Left forelimb (tissue), 1 donor: ENCODE results near the gene MUC4.
A peak's percentile ranks its signal among the peaks of the same experiment; 100 is the strongest.
"Not testable (repeated sequence)": the region's sequence is repeated elsewhere in the genome, so short reads cannot be mapped to it uniquely, and the experiment has no call there.

Experiments used
- DNase-seq: peaks from one replicate; pipeline ENCODE4 v3.0.0-alpha.2; 2018; ENCODE audit warnings: low spot score

The MUC4 gene

DNA sequence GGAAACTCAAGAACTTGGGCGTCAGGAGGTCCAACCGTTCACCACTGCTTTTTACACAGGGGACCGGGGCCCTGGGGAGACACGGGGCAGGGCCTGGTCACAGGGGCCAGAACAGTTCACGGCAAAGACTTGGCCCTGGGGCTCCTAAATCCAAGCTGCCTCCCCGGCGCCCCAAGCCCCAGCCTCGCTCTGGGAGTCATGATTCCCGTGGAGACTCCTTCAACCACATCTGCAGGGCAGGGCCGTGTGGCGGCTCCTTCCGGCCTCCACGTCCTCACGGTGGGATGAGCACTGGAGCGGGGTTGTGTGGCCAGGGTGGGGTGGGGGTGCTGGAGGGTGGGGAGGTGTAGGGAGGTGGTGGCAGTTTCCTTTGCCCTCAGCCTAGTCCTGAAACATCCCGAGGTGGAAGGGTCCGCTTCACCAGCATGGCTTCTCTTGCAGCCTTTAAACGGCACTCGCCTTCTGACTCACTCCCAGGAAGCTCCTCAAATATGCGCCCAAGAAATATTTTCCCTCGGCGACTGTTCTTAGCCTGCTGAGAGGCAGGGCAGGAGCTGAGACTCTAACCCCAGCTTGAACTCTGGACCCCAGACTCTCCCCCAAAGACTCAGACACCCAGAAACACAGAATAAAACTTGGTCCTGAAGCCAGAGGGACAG lies 1.8 kb downstream of the MUC4 start:
- peak; percentile 48 for DNase-seq

DNA sequence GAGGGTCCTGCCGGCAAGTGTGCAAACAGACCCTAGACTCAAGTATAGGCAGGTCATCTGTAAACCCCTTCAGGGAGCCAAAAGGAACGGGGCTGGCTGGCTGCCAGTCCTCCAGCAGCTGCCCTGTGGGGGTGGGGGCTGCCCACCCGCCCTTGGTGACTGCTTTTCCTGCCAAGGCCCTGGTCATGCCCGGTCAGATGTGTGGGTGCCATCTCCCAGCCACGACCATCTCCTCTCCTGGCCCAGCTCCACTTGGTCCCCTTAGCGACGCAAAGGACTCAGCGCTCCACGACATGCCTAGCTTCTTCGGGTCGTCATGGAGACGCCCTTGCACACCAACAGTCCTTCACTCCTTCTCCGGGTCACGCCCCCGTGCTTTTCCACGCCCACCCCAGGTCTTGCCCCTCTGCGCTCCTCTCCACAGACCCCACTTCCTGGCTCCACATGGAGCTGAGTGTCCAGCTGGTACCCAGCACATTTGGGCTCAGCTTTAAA lies 2.4 kb downstream of the MUC4 start:
- DNase-seq = no peak

DNA sequence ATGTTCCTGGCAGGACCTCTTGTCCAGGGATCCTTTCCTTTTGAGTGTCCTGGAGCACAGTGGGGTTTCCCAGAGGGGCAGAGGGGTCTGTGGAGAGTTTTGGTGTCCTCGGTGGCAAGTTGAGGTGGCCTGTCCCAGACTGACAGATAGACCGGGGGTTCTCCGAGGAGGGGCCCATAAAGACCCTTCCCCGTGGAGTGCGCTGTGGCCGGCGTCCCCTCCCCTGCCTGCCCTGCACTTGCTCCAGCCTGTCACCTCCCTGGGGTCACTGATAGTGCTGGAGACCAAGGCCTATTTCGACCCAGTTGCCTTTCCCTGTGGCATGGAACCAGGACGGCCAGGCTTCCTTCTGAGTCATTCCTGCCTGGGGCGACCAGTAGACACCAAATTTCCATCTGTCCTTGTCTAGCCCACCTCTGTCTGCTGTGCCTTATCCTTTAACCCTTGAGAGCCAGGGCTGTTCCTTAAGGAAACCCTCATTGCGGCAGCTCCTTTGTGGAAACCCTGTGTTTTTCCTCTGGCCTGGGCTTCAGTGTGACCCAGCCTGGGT lies 2.9 kb downstream of the MUC4 start:
- no peak for DNase-seq

DNA sequence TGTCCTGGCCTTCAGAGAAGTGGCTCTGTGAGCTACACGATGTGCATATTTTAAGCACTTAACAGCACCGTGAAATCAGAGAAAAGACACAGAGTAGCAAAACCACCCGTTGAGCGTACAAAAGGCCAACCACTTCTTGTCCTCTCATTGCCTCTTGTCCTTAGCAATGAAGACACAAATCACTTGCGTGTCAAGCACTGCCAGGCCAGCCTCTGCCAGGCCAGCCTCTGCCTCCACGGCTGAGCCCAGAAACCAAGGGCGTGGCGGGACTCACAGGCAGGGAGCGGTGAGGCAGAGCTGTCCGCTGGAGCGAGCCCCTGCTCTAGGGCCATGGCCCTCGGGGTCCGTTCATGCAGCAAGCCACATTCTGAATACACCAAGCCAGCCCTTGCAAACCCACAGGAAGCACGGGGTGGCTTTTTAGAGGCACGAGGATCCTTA lies 4.0 kb downstream of the MUC4 start:
- no peak for DNase-seq

DNA sequence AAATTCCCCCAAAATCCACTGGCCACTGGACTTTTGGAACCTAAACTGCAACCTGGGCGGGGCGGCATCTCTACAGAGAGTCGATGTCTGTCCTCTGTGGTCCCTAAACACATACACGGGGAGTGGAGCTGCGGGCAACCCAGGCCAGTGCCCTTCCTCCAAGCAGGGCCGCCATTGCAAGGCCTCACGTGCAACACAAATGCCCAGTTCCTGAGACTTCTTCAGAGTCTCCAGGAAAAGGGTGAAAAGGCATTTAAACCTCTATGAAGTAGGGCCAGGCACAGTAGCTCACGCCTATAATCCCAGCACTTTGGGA lies 4.9 kb downstream of the MUC4 start:
- no peak for DNase-seq

DNA sequence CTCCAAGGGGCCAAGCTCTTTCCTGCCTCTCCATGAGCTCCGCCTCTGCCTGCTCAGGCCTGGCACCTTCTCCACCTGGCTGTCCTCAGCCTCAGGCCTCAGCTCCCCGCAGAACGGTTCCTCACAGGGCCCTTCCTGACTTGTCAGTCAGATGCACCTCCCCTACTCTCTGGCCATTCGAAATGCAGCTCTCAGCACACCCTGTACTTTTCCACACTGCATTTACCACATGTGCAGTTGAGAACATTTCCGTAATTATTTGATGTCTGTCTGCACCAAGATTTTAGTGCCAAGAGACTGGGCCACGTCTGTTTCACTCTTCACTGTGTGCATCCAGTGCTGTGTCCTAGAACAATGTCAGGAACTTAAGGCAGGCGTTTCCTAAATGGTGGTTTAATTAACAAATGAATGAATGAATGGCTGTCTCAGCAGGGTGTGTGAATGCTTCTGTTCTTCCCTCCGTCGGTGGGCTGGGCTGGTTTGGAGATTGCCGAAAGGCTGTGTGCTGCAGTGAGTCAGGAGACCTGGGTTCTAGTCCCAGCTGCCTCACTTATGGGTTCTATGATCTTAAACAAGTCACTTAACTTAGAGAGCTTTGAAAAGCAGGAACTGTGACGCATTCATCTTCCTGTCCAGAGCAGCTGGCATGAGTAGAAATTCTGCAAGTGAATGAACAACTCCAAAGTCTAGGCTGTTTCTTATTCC lies 5.4 kb downstream of the MUC4 start:
- no peak for DNase-seq

DNA sequence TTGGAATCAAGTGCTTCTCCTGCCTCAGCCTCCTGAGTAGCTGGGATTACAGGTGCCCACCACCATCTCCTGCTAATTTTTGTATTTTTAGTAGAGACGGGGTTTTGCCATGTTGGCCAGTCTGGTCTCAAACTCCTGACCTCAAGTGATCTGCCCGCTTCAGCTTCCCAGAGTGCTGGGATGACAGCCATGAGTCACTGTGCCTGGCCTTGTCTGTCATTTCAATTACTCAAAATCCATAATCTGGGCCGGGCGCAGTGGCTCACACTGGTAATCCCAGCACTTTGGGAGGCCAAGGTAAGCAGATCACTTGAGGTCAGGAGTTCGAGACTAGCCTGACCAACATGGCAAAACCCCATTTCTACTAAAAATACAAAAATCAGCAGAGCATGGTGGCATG lies 6.1 kb downstream of the MUC4 start:
- DNase-seq = not testable (repeated sequence)

DNA sequence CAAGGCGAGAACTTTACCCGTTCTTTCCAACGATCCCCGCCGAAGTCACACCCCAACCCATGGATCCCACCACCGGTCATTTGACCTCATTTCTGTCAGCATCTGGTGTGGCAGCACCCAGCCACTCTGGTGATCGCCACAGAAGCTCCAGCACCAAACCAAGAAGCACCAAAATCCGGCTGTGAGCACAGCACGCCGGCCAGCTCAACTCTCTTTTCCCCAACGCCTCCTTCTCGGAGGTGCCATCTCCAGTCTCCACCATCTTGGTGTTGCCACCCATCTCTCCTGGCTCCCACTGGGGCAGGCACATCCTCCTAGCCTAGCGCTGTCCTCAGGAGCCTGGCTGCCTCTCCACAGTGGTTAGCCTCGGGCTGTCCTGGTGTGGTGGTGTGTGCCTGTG lies 6.5 kb downstream of the MUC4 start:
- peak; percentile 44 for DNase-seq

DNA sequence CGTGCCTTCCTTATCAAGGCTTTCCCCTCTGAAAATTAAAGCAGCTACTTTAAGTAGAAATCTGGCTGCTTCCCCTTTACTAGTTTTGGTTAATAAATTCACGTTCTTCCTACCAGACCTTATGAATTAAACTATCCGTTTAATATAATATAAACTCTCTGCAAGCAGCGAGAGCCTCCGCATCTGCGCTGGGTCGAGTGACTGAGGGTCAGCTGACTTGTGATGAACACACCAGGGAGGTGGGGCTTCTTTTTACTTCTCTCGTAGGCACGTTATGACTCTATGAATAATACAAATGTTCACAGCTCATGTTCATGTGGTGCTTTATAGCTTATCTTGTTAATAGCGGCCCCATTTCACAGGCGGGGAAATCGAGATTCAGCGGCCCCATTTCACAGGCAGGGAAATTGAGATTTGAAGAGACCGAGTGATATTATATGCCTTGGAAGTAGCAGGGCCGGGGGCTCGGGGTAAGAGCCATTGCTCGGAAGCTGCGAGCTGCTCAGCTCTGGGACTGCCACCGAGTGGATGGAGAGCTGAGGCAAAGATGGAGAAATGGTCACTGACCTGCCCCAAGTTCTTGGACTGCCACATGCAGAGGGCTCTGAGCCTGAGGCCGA lies 8.3 kb downstream of the MUC4 start:
- no peak for DNase-seq

DNA sequence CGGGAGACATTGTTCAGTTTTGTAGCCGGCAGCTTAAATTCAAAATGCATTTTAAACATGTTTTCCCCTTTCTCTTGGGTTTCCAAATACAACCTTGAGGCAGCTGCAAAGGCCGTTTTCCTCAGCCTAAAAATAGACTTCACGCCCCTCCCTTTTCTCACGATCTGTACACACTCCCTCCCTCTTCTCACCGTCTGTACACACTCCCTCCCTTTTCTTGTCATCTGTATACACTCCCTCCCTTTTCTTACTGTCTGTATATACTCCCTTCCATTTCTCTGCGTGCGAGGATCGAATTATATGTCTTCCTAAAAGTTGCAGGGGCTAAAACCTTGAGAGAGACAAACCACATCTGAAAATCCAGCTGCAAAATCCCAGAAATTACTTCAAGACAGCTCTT lies 8.9 kb downstream of the MUC4 start:
- DNase-seq = no peak

DNA sequence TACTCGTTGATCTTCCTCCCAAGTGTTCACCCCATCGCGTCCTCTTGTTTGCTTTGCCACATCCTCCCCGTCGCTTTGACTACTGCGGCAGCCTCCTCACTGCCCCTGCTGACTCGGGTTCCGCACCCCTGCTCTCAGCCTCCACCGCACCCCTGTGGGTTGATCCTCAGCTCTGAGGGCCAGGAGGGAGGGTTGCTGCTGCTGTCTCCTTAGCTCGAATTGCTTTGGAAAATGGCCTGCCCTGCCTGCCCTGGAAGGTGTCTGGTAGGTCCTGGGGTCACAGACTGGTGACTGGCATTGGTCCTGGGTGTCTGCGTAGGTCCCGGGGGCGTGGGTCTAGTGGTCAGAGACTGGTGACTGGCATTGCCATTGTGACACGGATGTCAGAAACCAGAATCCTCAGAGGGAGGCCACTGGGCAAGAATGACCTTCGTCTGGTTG lies 9.4 kb downstream of the MUC4 start:
- no peak for DNase-seq

DNA sequence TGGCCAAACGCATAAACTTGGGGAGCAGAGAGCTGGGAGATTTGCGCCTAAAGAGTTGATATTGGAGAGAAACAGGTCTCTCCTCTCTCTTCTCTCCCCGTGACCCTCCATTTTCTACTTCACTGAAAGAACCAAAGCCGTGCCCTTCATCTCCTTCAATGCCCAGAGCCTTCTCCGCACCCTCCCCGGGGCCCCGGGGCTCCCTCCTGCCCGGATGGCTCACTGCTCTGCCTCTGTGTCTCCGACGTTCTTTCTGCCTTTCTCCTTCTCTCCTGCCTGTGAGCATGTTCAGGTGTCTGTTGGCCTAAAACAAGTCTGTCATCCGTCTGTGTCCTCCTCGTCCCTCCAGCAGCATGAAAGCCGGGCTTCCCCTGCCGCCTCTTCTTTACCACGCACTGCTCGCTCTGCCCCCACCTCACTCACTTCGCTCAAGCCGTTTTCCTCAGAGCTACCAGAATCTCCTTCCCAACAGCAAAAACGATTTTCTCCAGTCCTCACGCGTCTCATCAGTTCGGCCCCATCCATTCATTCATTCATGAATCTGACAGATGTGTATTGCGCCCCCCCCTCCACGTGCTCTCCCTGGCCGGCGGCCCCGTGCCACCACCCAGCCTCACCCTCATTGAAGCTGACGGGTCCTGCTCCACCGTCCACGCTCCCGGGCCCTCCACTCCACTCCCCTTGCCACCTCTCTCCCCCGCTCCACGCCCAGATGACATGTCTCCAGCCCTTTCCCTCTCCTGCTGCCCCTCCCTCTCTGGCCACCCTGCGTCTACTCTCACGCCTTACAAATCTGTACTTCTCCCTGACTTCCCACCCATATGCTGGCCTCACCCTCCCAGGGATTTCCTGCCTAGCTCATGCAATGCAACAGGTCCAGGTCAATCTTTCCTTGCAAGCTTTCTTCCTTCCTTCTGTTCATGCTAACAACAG lies 10.2 kb downstream of the MUC4 start:
- peak; percentile 34 for DNase-seq

DNA sequence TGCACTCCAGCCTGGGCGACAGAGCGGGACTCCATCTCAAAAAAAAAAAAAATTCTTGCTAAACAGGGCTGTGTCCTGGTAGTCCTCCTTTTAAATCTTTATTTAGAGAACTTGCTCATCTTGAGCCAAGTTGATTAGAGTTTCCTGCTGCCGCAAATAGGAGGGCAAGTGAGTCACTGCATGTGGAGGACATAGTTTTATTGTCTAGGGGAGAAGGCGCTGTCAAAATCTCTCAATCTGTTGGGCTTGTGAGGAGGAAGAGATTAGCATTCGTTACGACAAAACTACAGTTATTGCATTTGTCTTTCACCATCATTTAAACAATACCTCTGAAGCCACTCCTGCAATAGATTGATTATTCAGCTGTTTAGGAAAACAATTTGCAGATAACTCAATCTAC lies 11.5 kb downstream of the MUC4 start:
- DNase-seq = no peak

DNA sequence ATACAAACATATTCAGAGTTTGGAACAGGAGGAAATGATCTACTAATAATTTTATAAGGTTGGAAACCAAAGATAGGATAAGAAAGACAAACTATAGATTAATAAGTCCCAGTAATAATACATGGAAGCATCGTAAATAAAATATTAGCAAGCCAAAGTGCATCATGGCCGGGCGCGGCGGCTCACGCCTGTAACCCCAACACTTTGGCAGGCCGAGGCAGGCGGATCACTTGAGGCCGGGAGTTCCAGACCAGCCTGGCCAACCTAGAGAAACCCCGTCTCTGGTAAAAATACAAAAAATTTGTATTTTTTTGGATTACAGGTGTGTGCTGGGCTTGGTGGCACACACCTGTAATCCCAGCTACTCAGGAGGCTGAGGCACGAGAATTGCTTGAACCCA lies 14.9 kb downstream of the MUC4 start:
- DNase-seq = no peak

DNA sequence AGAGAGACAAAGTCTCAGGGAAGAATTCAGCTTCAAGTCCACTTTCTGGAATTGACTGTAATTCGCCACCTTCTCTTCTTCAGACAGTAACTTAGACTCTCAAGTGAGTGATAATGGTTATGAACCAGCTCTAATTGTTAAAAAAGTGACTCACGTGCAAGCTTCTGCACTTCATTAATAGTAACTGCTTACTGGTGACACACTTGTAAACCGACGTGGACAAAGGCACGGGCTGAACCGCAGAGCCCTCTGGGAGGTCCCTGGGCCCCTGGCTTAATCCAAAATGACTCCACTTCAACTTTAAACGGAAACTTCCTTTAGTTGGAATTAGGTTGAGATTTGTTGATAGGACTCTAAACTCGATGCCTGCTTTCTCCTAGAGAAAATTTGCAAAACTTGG lies 17.0 kb downstream of the MUC4 start:
- no peak for DNase-seq

DNA sequence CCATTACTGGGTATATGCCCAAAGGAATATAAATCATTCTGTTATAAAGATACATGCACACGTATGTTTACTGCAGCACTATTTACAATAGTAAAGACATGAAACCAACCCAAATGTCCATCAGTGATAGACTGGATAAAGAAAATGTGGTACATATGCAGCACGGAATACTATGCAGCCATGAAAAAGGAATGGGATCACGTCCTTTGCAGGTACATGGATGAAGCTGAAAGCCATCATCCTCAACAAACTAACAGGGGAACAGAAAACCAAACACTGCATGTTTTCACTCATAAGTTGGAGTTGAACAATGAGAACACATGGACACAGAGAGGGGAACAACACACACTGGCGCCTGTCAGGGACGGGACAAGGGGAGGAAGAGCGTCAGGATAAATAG lies 19.1 kb downstream of the MUC4 start:
- DNase-seq = not testable (repeated sequence)

DNA sequence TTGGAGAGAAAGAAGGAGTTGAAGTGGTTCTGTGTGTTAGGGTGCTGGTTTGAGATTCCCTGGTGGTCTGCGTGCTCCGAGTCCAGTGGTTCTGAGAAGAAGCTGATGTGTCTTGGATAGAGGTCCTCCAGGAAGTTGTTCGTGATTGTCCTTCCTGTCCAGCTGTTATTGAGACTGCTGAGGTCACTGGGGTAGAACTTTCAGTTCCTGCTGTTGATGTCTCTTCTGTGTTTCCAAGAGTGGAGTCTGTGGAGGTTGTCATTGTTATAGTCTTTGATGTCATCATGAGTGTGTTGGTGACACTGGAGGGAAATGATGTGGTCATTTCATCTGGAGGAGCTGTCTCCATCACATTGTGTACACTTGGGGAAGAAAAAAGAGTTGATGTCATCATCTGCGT lies 20.8 kb downstream of the MUC4 start:
- DNase-seq = peak; percentile 49

DNA sequence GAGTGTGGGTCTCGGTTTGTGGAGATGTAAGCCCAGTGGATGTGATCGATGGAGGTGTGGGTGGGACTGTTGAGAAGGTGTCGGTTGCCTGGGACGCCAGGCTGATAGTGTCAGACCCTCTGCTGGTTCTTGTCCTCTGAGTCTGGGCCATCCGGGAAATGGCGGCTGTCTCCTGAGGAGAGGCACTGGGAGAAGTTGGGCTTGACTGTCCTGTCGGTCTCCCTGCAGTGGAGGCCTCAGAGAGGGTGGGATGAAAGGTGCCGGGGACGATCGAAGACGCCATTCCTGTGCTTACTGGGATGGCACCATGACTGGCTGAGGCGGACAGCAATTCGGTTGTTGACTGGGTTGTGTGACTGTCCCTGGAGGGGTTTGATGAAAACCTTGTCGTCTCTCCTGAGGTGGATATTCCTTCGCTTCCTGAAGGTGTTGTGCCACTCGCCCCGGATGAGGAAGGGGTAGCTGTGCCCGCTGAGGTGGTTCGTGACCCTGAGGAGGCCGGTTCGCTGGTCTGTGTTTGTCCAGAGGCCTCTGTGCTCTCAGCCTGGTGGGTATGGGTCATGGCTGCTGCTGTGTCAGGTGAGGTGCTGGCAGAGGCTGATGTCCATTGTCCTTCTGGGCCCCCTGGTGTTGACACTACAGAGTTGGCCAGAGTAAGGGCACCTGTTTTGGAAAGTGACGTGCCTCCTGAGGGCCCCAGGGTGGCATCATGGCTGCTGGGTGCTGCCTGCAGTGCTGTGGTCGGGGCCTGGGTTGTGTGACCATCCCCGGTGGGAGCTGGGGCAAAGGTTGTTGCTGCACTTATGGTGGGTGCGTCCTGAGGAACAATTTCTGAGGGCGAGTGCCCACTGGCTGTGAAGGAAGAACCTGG lies 22.8 kb downstream of the MUC4 start:
- DNase-seq = no peak

DNA sequence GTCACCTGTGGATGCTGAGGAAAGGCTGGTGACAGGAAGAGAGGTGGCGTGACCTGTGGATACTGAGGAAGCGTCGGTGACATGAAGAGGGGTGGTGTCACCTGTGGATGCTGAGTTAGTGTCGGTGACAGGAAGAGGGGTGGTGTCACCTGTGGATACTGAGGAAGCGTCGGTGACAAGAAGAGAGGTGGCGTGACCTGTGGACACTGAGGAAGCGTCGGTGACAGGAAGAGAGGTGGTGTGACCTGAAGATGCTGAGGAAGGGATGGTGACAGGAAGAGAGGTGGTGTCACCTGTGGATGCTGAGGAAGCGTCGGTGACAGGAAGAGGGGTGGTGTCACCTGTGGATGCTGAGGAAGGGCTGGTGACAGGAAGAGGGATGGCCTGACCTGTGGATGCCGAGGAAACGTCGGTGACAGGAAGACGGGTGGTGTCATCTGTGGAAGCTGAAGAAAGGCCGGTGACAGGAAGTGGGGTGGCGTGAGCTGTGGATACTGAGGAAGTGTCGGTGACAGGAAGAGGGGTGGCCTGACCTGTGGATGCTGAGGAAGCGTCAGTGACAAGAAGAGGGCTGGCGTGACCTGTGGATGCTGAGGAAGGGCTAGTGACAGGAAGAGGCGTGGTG lies 25.8 kb downstream of the MUC4 start:
- peak; percentile 42 for DNase-seq

DNA sequence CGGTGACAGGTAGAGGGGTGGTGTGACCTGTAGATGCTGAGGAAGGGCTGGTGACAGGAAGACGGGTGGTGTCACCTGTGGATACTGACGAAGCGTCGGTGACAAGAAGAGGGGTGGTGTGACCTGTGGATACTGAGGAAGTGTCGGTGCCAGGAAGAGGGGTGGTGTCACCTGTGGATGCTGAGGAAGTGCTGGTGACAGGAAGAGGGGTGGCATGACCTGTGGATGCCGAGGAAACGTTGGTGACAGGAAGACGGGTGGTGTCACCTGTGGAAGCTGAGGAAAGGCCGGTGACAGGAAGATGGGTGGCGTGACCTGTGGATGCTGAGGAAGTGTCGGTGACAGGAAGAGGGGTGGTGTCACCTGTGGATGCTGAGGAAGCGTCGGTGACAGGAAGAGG lies 27.7 kb downstream of the MUC4 start:
- DNase-seq = not testable (repeated sequence)
